H9 (cell line): ENCODE data around the gene EXOC1L. TPM values are rescaled to one million over a fixed set of nuclear protein-coding genes. Genes with fewer than 3 reads are reported as not detected.

ENCODE experiments used
- DNase-seq: peaks from one replicate; pipeline ENCODE4 v3.0.0-alpha.2; 2017
- H2AFZ ChIP-seq: one replicate; pipeline ENCODE4 v1.6.1; 2013; ENCODE audit warnings: mild to moderate bottlenecking, low read length, control low read depth, moderate library complexity
- H2AK5ac ChIP-seq: 2 replicates; pipeline ENCODE4 v1.6.1; 2013; ENCODE audit warnings: low read length, control low read depth, mixed read lengths; ENCODE audit not compliant: insufficient read length
- H2BK120ac ChIP-seq: one replicate; pipeline ENCODE4 v1.6.1; 2013; ENCODE audit warnings: low read depth, mild to moderate bottlenecking, low read length, control low read depth, inconsistent platforms; ENCODE audit not compliant: poor library complexity, severe bottlenecking
- H2BK12ac ChIP-seq: 2 replicates; pipeline ENCODE4 v1.6.1; 2013; ENCODE audit warnings: low read length, control low read depth, mixed read lengths, low read depth; ENCODE audit not compliant: insufficient read length
- H2BK15ac ChIP-seq: 2 replicates; pipeline ENCODE4 v1.6.1; 2013; ENCODE audit warnings: low read depth, low read length, control low read depth
- H2BK20ac ChIP-seq: one replicate; pipeline ENCODE4 v1.6.1; 2013; ENCODE audit warnings: low read depth, mild to moderate bottlenecking, low read length, control low read depth, inconsistent platforms; ENCODE audit not compliant: poor library complexity, severe bottlenecking
- H2BK5ac ChIP-seq: 2 replicates; pipeline ENCODE4 v1.6.1; 2013; ENCODE audit warnings: low read length, control low read depth, mixed read lengths; ENCODE audit not compliant: insufficient read length
- H3K14ac ChIP-seq: 2 replicates; pipeline ENCODE4 v1.6.1; 2013; ENCODE audit warnings: low read length, control low read depth; ENCODE audit not compliant: insufficient read depth
- H3K18ac ChIP-seq: 2 replicates; pipeline ENCODE4 v1.6.1; 2013; ENCODE audit warnings: low read depth, mild to moderate bottlenecking, mixed read lengths, low read length, control low read depth; ENCODE audit not compliant: insufficient read length
- H3K23ac ChIP-seq: 2 replicates; pipeline ENCODE4 v1.6.1; 2013; ENCODE audit warnings: low read length, control low read depth, mixed read lengths, low read depth; ENCODE audit not compliant: insufficient read length
- H3K23me2 ChIP-seq: 2 replicates; pipeline ENCODE4 v1.6.1; 2013; ENCODE audit warnings: low read depth, mild to moderate bottlenecking, mixed read lengths, low read length, control low read depth; ENCODE audit not compliant: insufficient read length, poor library complexity, severe bottlenecking
- H3K27ac ChIP-seq: 2 replicates; pipeline ENCODE4 v1.5.1; 2013; ENCODE audit warnings: low read length, control low read depth, mixed read lengths, low read depth; ENCODE audit not compliant: insufficient read length
- H3K27me3 ChIP-seq: 2 replicates; pipeline ENCODE4 v1.6.1; 2013; ENCODE audit warnings: low read length, control low read depth, inconsistent platforms; ENCODE audit not compliant: insufficient read depth
- H3K4ac ChIP-seq: 2 replicates; pipeline ENCODE4 v1.6.1; 2013; ENCODE audit warnings: low read depth, mild to moderate bottlenecking, control low read depth, inconsistent platforms, low read length, moderate library complexity
- H3K4me1 ChIP-seq: 2 replicates; pipeline ENCODE4 v1.6.1; 2013; ENCODE audit warnings: low read length, control low read depth, inconsistent platforms; ENCODE audit not compliant: insufficient read depth
- H3K4me2 ChIP-seq: 2 replicates; pipeline ENCODE4 v1.6.1; 2013; ENCODE audit warnings: low read length, control low read depth, mixed read lengths; ENCODE audit not compliant: insufficient read length, insufficient read depth
- H3K56ac ChIP-seq: 2 replicates; pipeline ENCODE4 v1.6.1; 2013; ENCODE audit warnings: low read depth, mild to moderate bottlenecking, mixed read lengths, low read length, control low read depth; ENCODE audit not compliant: insufficient read length
- H3K79me1 ChIP-seq: 2 replicates; pipeline ENCODE4 v1.6.1; 2013; ENCODE audit warnings: low read depth, mild to moderate bottlenecking, moderate library complexity, low read length, control low read depth, inconsistent platforms; ENCODE audit not compliant: insufficient read depth, poor library complexity, severe bottlenecking
- H3K79me2 ChIP-seq: 2 replicates; pipeline ENCODE4 v1.6.1; 2013; ENCODE audit warnings: low read length, control low read depth, inconsistent platforms; ENCODE audit not compliant: insufficient read depth
- H3K9ac ChIP-seq: 2 replicates; pipeline ENCODE4 v1.6.1; 2013; ENCODE audit warnings: low read length, control low read depth, mixed read lengths; ENCODE audit not compliant: insufficient read length; ENCODE audit errors: extremely low read depth
- H3K9me3 ChIP-seq: one replicate; pipeline ENCODE4 v1.6.1; 2013; ENCODE audit warnings: low read depth, low read length, inconsistent platforms; ENCODE audit not compliant: control insufficient read depth
- H3T11ph ChIP-seq: one replicate; pipeline ENCODE4 v1.6.1; 2013; ENCODE audit warnings: mild to moderate bottlenecking, low read length, control low read depth, inconsistent platforms
- H4K20me1 ChIP-seq: one replicate; pipeline ENCODE4 v1.6.1; 2013; ENCODE audit not compliant: control insufficient read depth, insufficient read length, insufficient read depth
- H4K5ac ChIP-seq: 2 replicates; pipeline ENCODE4 v1.6.1; 2013; ENCODE audit warnings: low read depth, mild to moderate bottlenecking, mixed read lengths, low read length, control low read depth; ENCODE audit not compliant: insufficient read length
- H4K8ac ChIP-seq: replicated peaks from 2 replicates; pipeline ENCODE4 v1.6.1; 2013; ENCODE audit warnings: low read length, control low read depth, mixed read lengths, low read depth; ENCODE audit not compliant: insufficient read length
- H4K91ac ChIP-seq: 2 replicates; pipeline ENCODE4 v1.6.1; 2013; ENCODE audit warnings: low read depth, mild to moderate bottlenecking, moderate library complexity, mixed read lengths, low read length, control low read depth; ENCODE audit not compliant: insufficient read length
- H3K27ac Mint-ChIP-seq, 3 experiments: 2 replicates in 2 of 3; 3 replicates in 1 of 3; pipeline ENCODE4 v1.8.0; 2020 to 2021; ENCODE audit warnings: mixed read lengths in 3 of 3, mild to moderate bottlenecking in 1 of 3, moderate library complexity in 1 of 3
- H3K27me3 Mint-ChIP-seq: 2 replicates; pipeline ENCODE4 v1.8.0; 2021; ENCODE audit warnings: low read depth, mild to moderate bottlenecking, moderate library complexity, mixed read lengths
- H3K36me3 Mint-ChIP-seq, 3 experiments: 2 replicates in 2 of 3; 3 replicates in 1 of 3; pipeline ENCODE4 v1.8.0; 2020 to 2021; ENCODE audit warnings: low read depth in 3 of 3, mixed read lengths in 3 of 3; ENCODE audit not compliant: insufficient read depth in 1 of 3
- H3K4me1 Mint-ChIP-seq, 2 experiments: 2 replicates each; pipeline ENCODE4 v1.8.0; 2020; ENCODE audit warnings: mixed read lengths in 2 of 2
- H3K4me3 Mint-ChIP-seq, 2 experiments: 2 replicates in 1 of 2; 3 replicates in 1 of 2; pipeline ENCODE4 v1.8.0; 2020 to 2021; ENCODE audit warnings: mild to moderate bottlenecking in 2 of 2, mixed read lengths in 2 of 2, moderate library complexity in 1 of 2
- H3K9me3 Mint-ChIP-seq, 2 experiments: 2 replicates in 1 of 2; 3 replicates in 1 of 2; pipeline ENCODE4 v1.8.0; 2020; ENCODE audit warnings: mild to moderate bottlenecking in 2 of 2, mixed read lengths in 2 of 2, moderate library complexity in 1 of 2
- CTCF ChIP-seq: fragments of 200-600 bp; sonication (generic); conservative IDR thresholded peaks from 3 replicates; pipeline ENCODE4 v1.8.0; 2021; ENCODE audit warnings: antibody characterized with exemption, mild to moderate bottlenecking
- WGBS: extraction: QIAGEN DNeasy Blood & Tissue Kit; methylation state at CpG from one replicate; pipeline ENCODE4 v1.1.7; 2013; ENCODE audit warnings: missing lambda C conversion rate, low lambda C conversion rate, mixed read lengths; ENCODE audit not compliant: insufficient read length; ENCODE audit errors: extremely low coverage; 5-methylcytosine and 5-hydroxymethylcytosine counted together
- long read RNA-seq: library from polyadenylated mRNA; unstranded; transcript quantifications from one replicate; pipeline ENCODE4 v2.0.0, GENCODE V29; 2020
- total RNA-seq: library from RNA; stranded (reverse); gene quantifications from 2 replicates; pipeline ENCODE4 v1.2.1, GENCODE V29; 2021

Gene EXOC1L
- total RNA-seq, result not detected in 2 replicates
- long read RNA-seq, result 0 reads

- H2BK120ac ChIP-seq, result no peak within 1 kb of the TSS
- Mint-ChIP-seq H3K9me3 (no peaks in the 10 kb centered on the region), H3K27ac (peak within 1 kb of the TSS; percentile 21 to 23 (median 22); a peak in 3 of 7 replicates), H3K4me3 (peak within 1 kb of the TSS; percentile 38 to 68), H3K4me1 (peaks cover 9 to 12% of the 10 kb centered on the region in 2 experiments), H3K36me3 (no peaks in the 10 kb centered on the region), H3K27me3 (peaks cover 1% of the 10 kb centered on the region; the same call in 1 of the 2 replicates)
- no peaks in the 10 kb centered on the region for H3K23me2 ChIP-seq
- H3K9me3 ChIP-seq, result no peaks in the 10 kb centered on the region
- H3T11ph ChIP-seq, result no peak within 1 kb of the TSS
- no peak within 1 kb of the TSS for H2BK15ac ChIP-seq
- WGBS, result no CpG with 5 or more reads among the region's 13 CpGs
- no peak within 1 kb of the TSS for H4K91ac ChIP-seq
- TF ChIP-seq CTCF, result peak; percentile 37; the same call in 2 of the 3 replicates
- H4K5ac ChIP-seq, result no peak within 1 kb of the TSS
- no peak within 1 kb of the TSS for H4K8ac ChIP-seq
- no peak within 1 kb of the TSS for H2BK20ac ChIP-seq
- DNase-seq, result peak; percentile 90
- no peak within 1 kb of the TSS for H3K18ac ChIP-seq
- H2BK5ac ChIP-seq, result no peak within 1 kb of the TSS
- peak within 1 kb of the TSS; percentile 93 for H2AFZ ChIP-seq
- no peak within 1 kb of the TSS for H3K9ac ChIP-seq
- no peak within 1 kb of the TSS for H3K56ac ChIP-seq
- no peak within 1 kb of the TSS for H2BK12ac ChIP-seq
- H3K79me2 ChIP-seq, result no peaks in the 10 kb centered on the region
- no peaks in the 10 kb centered on the region for H3K79me1 ChIP-seq
- H3K4ac ChIP-seq, result no peak within 1 kb of the TSS
- H3K4me2 ChIP-seq, result peak within 1 kb of the TSS; percentile 41
- no peak within 1 kb of the TSS for H3K14ac ChIP-seq
- no peak within 1 kb of the TSS for H2AK5ac ChIP-seq
- H3K27me3 ChIP-seq, result no peaks in the 10 kb centered on the region
- H4K20me1 ChIP-seq, result no peaks in the 10 kb centered on the region
- H3K27ac ChIP-seq, result no peak within 1 kb of the TSS
- H3K4me1 ChIP-seq, result no peaks in the 10 kb centered on the region; the same call in 1 of the 2 replicates
- no peak within 1 kb of the TSS for H3K23ac ChIP-seq
Measured at GRCh38 chr4:55819634-55820033, at the start of gene EXOC1L. TSS of gene EXOC1L (plus strand) at chr4:55819790. CDS start at chr4:55820027, 237 bp downstream.
